ENCODE results near the gene KBTBD2.
"Not testable (repeated sequence)": the region's sequence is repeated elsewhere in the genome, so short reads cannot be mapped to it uniquely, and the experiment has no call there.

KBTBD2 gene

GRCh38 chr7:32900433-32900995 lies 9.0 kb upstream of the KBTBD2 start:
- TF ChIP-seq CTCF (IDR thresholded peaks at IDR 0.05; ENCODE audit: insufficient read depth, low read length, poor library complexity, severe bottlenecking) (no peak), EZH2phosphoT487 (conservative IDR thresholded peaks at IDR 0.05; ENCODE audit: low read length) (no peak)

GRCh38 chr7:32897376-32897775 lies 5.8 kb upstream of the KBTBD2 start:
- not testable (repeated sequence) for H3K4me2 ChIP-seq (ENCODE audit: low read depth, low read length, poor library complexity, severe bottlenecking); H2AFZ ChIP-seq (ENCODE audit: low read depth, low read length, severe bottlenecking); H3K9me3 ChIP-seq (ENCODE audit: insufficient read depth, low read length); H3K27ac ChIP-seq (ENCODE audit: low read depth, low read length); H3K9me2 ChIP-seq (replicated peaks; ENCODE audit: insufficient read depth, low read length); H3K36me3 ChIP-seq (ENCODE audit: low read length); H3K4me3 ChIP-seq (ENCODE audit: insufficient read depth, low read length, poor library complexity, severe bottlenecking); H3K9ac ChIP-seq (ENCODE audit: low read length); H3K27me3 ChIP-seq (ENCODE audit: low read length); H3K79me2 ChIP-seq (ENCODE audit: insufficient read depth, low read length); H4K20me1 ChIP-seq (ENCODE audit: low read depth, low read length)
- peaks cover 12% of the 10 kb centered on the region for H3F3A ChIP-seq (ENCODE audit: insufficient read depth)

More at GRCh38 chr7:32900433-32900995, 9.0 kb upstream of the KBTBD2 start:
- Histone ChIP-seq H3K4me3 (ENCODE audit: insufficient read depth, low read length, poor library complexity, severe bottlenecking) (no peak overlapping the region), H3K4me2 (ENCODE audit: low read depth, low read length, poor library complexity, severe bottlenecking) (no peak overlapping the region), H2AFZ (ENCODE audit: low read depth, low read length, severe bottlenecking) (no peak overlapping the region), H3K9ac (ENCODE audit: low read length) (no peak overlapping the region), H3K36me3 (ENCODE audit: low read length) (no peaks in the 10 kb centered on the region), H3F3A (ENCODE audit: insufficient read depth) (no peaks in the 10 kb centered on the region), H3K27me3 (ENCODE audit: low read length) (no peaks in the 10 kb centered on the region), H4K20me1 (ENCODE audit: low read depth, low read length) (no peaks in the 10 kb centered on the region), H3K79me2 (ENCODE audit: insufficient read depth, low read length) (no peaks in the 10 kb centered on the region), H3K27ac (ENCODE audit: low read depth, low read length) (no peak overlapping the region), H3K9me2 (replicated peaks; ENCODE audit: insufficient read depth, low read length) (no peaks in the 10 kb centered on the region), H3K9me3 (ENCODE audit: insufficient read depth, low read length) (no peaks in the 10 kb centered on the region)

GRCh38 chr7:32896564-32897347 lies 5.2 kb upstream of the KBTBD2 start:
- no peak overlapping the region for H3K4me3 ChIP-seq (ENCODE audit: insufficient read depth, low read length, poor library complexity, severe bottlenecking)
- TF ChIP-seq CTCF (IDR thresholded peaks at IDR 0.05; ENCODE audit: insufficient read depth, low read length, poor library complexity, severe bottlenecking) (no peak), EZH2phosphoT487 (conservative IDR thresholded peaks at IDR 0.05; ENCODE audit: low read length) (no peak)
- H3K27me3 ChIP-seq (ENCODE audit: low read length), result no peaks in the 10 kb centered on the region
- H3K9me3 ChIP-seq (ENCODE audit: insufficient read depth, low read length), result no peaks in the 10 kb centered on the region
- no peak overlapping the region for H3K4me2 ChIP-seq (ENCODE audit: low read depth, low read length, poor library complexity, severe bottlenecking)
- H4K20me1 ChIP-seq (ENCODE audit: low read depth, low read length), result no peaks in the 10 kb centered on the region
- no peak overlapping the region for H3K9ac ChIP-seq (ENCODE audit: low read length)
- H3K36me3 ChIP-seq (ENCODE audit: low read length), result no peaks in the 10 kb centered on the region
- peaks cover 14% of the 10 kb centered on the region for H3F3A ChIP-seq (ENCODE audit: insufficient read depth)
- no peak overlapping the region for H2AFZ ChIP-seq (ENCODE audit: low read depth, low read length, severe bottlenecking)
- no peaks in the 10 kb centered on the region for H3K79me2 ChIP-seq (ENCODE audit: insufficient read depth, low read length)
- H3K27ac ChIP-seq (ENCODE audit: low read depth, low read length), result no peak overlapping the region
- no peaks in the 10 kb centered on the region for H3K9me2 ChIP-seq (replicated peaks; ENCODE audit: insufficient read depth, low read length)

- no peaks in the 10 kb centered on the region for H3K27me3 ChIP-seq (ENCODE audit: low read length)
- no peaks in the 10 kb centered on the region for H3K36me3 ChIP-seq (ENCODE audit: low read length)
- H3K4me3 ChIP-seq (ENCODE audit: insufficient read depth, low read length, poor library complexity, severe bottlenecking), result no peak overlapping the region
- H4K20me1 ChIP-seq (ENCODE audit: low read depth, low read length), result no peaks in the 10 kb centered on the region
- H3K9me3 ChIP-seq (ENCODE audit: insufficient read depth, low read length), result no peaks in the 10 kb centered on the region
- no peak overlapping the region for H3K4me2 ChIP-seq (ENCODE audit: low read depth, low read length, poor library complexity, severe bottlenecking)
- no peak overlapping the region for H3K27ac ChIP-seq (ENCODE audit: low read depth, low read length)
- no peak for TF ChIP-seq EZH2phosphoT487 (conservative IDR thresholded peaks at IDR 0.05; ENCODE audit: low read length)
- TF ChIP-seq CTCF (IDR thresholded peaks at IDR 0.05; ENCODE audit: insufficient read depth, low read length, poor library complexity, severe bottlenecking), result no peak
- H3K9ac ChIP-seq (ENCODE audit: low read length), result no peak overlapping the region
- no peak overlapping the region for H2AFZ ChIP-seq (ENCODE audit: low read depth, low read length, severe bottlenecking)
- peaks cover 19% of the 10 kb centered on the region for H3K79me2 ChIP-seq (ENCODE audit: insufficient read depth, low read length)
- H3K9me2 ChIP-seq (replicated peaks; ENCODE audit: insufficient read depth, low read length), result no peaks in the 10 kb centered on the region
- peaks cover 19% of the 10 kb centered on the region for H3F3A ChIP-seq (ENCODE audit: insufficient read depth)
These were observed 2.6 kb upstream of the KBTBD2 start for GRCh38 chr7:32894171-32894570.

Measured in SU-DHL-6 (cell line).